ENCODE measurements around the gene DDN. TPM values are rescaled to one million over a fixed set of nuclear protein-coding genes. Genes with fewer than 3 reads are reported as not detected.
A peak's percentile ranks its signal among the peaks of the same experiment; 100 is the strongest.

Gene DDN
- total and polyA plus RNA-seq, 3 experiments from 2014 or later, result 0.33 to 0.39 TPM; not detected in 1

GRCh38 chr12:48994224-48995085 is 4.7 kb downstream of the DDN start:
- no peak for DNase-seq
- Mint-ChIP-seq H3K4me3 (no peak overlapping the region), H3K4me1 (peaks cover 18 to 38% (median 23%) of the 10 kb centered on the region in 3 donors), H3K27ac (peak overlapping the region in 2 of 8 donors; percentile 85 to 96), H3K36me3 (no peaks in the 10 kb centered on the region), H3K9me3 (no peaks in the 10 kb centered on the region), H3K27me3 (peaks cover 43 to 48% of the 10 kb centered on the region in 2 donors)
- Histone ChIP-seq H3K27ac (ENCODE audit: low read depth, low read length) (no peak overlapping the region), H3K4me1 (ENCODE audit: insufficient read depth, low read length) (peaks cover 25% of the 10 kb centered on the region), H3K27me3 (ENCODE audit: insufficient read depth, low read length, poor library complexity, severe bottlenecking) (peaks cover 18% of the 10 kb centered on the region), H3K36me3 (ENCODE audit: insufficient read depth, low read length) (no peaks in the 10 kb centered on the region), H3K9me3 (ENCODE audit: low read length) (no peaks in the 10 kb centered on the region), H3K4me3 (ENCODE audit: low read length) (no peak overlapping the region)
- POLR2A ChIA-PET, result interaction anchor here (0.8 kb wide), 1 partner anchor 13 kb away, joined by 4 read pairs; no protein-coding TSS in a partner anchor
- CTCF ChIA-PET, result interaction anchor here (0.8 to 15.2 kb wide), 8 partner anchors 10 to 142 kb away, joined by 3 to 237 read pairs (median 5); partner anchors contain the start of genes DDX23 and WNT1

GRCh38 chr12:48993787-48994186 is 5.4 kb downstream of the DDN start:
- ChIA-PET CTCF (interaction anchor here (1.2 to 15.2 kb wide), 8 partner anchors 12 to 141 kb away, joined by 3 to 237 read pairs (median 5); partner anchors contain the start of genes ARF3, DDX23 and WNT1), POLR2A (interaction anchor here (0.7 to 0.8 kb wide), 2 partner anchors 12 to 115 kb away, joined by 4 to 12 read pairs; no protein-coding TSS in a partner anchor)
- DNase-seq, result no peak
- H3K27ac ChIP-seq (ENCODE audit: low read depth, low read length), result no peak overlapping the region
- no peak overlapping the region for H3K4me3 ChIP-seq (ENCODE audit: low read length)
- H3K4me3 Mint-ChIP-seq, result no peak overlapping the region
- H3K36me3 Mint-ChIP-seq, result no peaks in the 10 kb centered on the region
- peaks cover 15% of the 10 kb centered on the region for H3K27me3 ChIP-seq (ENCODE audit: insufficient read depth, low read length, poor library complexity, severe bottlenecking)
- no peaks in the 10 kb centered on the region for H3K36me3 ChIP-seq (ENCODE audit: insufficient read depth, low read length)
- peaks cover 21% of the 10 kb centered on the region for H3K4me1 ChIP-seq (ENCODE audit: insufficient read depth, low read length)
- H3K27ac Mint-ChIP-seq, result peak overlapping the region in 1 of 8 donors; percentile 59
- peaks cover 45 to 51% of the 10 kb centered on the region in 2 donors for H3K27me3 Mint-ChIP-seq
- H3K9me3 Mint-ChIP-seq, result no peaks in the 10 kb centered on the region
- peaks cover 16 to 31% (median 21%) of the 10 kb centered on the region in 3 donors for H3K4me1 Mint-ChIP-seq
- no peaks in the 10 kb centered on the region for H3K9me3 ChIP-seq (ENCODE audit: low read length)

GRCh38 chr12:48991247-48992050 is 7.7 kb downstream of the DDN start:
- Mint-ChIP-seq H3K27ac (no peak overlapping the region), H3K27me3 (peaks cover 45 to 48% of the 10 kb centered on the region in 2 donors)
- CTCF ChIA-PET, result interaction anchor here (1.2 to 15.2 kb wide), 5 partner anchors 11 to 139 kb away, joined by 3 to 237 read pairs (median 10); partner anchors contain the start of genes DDX23 and WNT1

GRCh38 chr12:48990552-48990951 is 8.6 kb downstream of the DDN start:
- H3K27me3 Mint-ChIP-seq, result peaks cover 38 to 47% of the 10 kb centered on the region in 2 donors
- Histone ChIP-seq H3K27ac (ENCODE audit: low read depth, low read length) (no peak overlapping the region), H3K36me3 (ENCODE audit: insufficient read depth, low read length) (no peaks in the 10 kb centered on the region), H3K9me3 (ENCODE audit: low read length) (no peaks in the 10 kb centered on the region), H3K4me1 (ENCODE audit: insufficient read depth, low read length) (peaks cover 5% of the 10 kb centered on the region), H3K4me3 (ENCODE audit: low read length) (no peak overlapping the region), H3K27me3 (ENCODE audit: insufficient read depth, low read length, poor library complexity, severe bottlenecking) (peaks cover 5% of the 10 kb centered on the region)
- peaks cover 12 to 18% (median 16%) of the 10 kb centered on the region in 3 donors for H3K4me1 Mint-ChIP-seq
- no peak for DNase-seq
- POLR2A ChIA-PET, result no interaction called here
- no peaks in the 10 kb centered on the region for H3K36me3 Mint-ChIP-seq
- CTCF ChIA-PET, result interaction anchor here (0.6 to 15.2 kb wide), 4 partner anchors 10 to 137 kb away, joined by 3 to 237 read pairs (median 6); partner anchors contain the start of genes ARF3, FKBP11 and WNT1
- no peaks in the 10 kb centered on the region for H3K9me3 Mint-ChIP-seq
- H3K4me3 Mint-ChIP-seq, result no peak overlapping the region
- H3K27ac Mint-ChIP-seq, result no peak overlapping the region

More at GRCh38 chr12:48991247-48992050, 7.7 kb downstream of the DDN start:
- Histone ChIP-seq H3K9me3 (ENCODE audit: low read length) (no peaks in the 10 kb centered on the region), H3K27me3 (ENCODE audit: insufficient read depth, low read length, poor library complexity, severe bottlenecking) (peaks cover 5% of the 10 kb centered on the region), H3K4me3 (ENCODE audit: low read length) (no peak overlapping the region), H3K36me3 (ENCODE audit: insufficient read depth, low read length) (no peaks in the 10 kb centered on the region), H3K4me1 (ENCODE audit: insufficient read depth, low read length) (peaks cover 5% of the 10 kb centered on the region), H3K27ac (ENCODE audit: low read depth, low read length) (no peak overlapping the region)
- no peak for DNase-seq
- POLR2A ChIA-PET, result interaction anchor here (0.6 kb wide), 1 partner anchor 18 kb away, joined by 5 read pairs; no protein-coding TSS in a partner anchor
- Mint-ChIP-seq H3K4me1 (peaks cover 14 to 25% (median 20%) of the 10 kb centered on the region in 3 donors), H3K36me3 (no peaks in the 10 kb centered on the region), H3K4me3 (no peak overlapping the region), H3K9me3 (no peaks in the 10 kb centered on the region)

GRCh38 chr12:48988030-48988649 is 11.0 kb downstream of the DDN start:
- peak; percentile 61 to 82 (median 68) for DNase-seq
- Histone ChIP-seq H3K36me3 (ENCODE audit: insufficient read depth, low read length) (no peaks in the 10 kb centered on the region), H3K27me3 (ENCODE audit: insufficient read depth, low read length, poor library complexity, severe bottlenecking) (no peaks in the 10 kb centered on the region)

GRCh38 chr12:48986720-48987291 is 12.4 kb downstream of the DDN start:
- no peak overlapping the region for H3K4me3 Mint-ChIP-seq
- H3K4me1 ChIP-seq (ENCODE audit: insufficient read depth, low read length), result peaks cover 5% of the 10 kb centered on the region
- no peak overlapping the region for H3K27ac ChIP-seq (ENCODE audit: low read depth, low read length)
- peaks cover 15 to 19% (median 19%) of the 10 kb centered on the region in 3 donors for H3K4me1 Mint-ChIP-seq
- ChIA-PET POLR2A (no interaction called here), CTCF (interaction anchor here (1.3 to 18.0 kb wide), 5 partner anchors 9 to 134 kb away, joined by 3 to 237 read pairs (median 34); partner anchors contain the start of genes DDN and WNT1)
- H3K27me3 ChIP-seq (ENCODE audit: insufficient read depth, low read length, poor library complexity, severe bottlenecking), result no peaks in the 10 kb centered on the region
- H3K9me3 Mint-ChIP-seq, result no peaks in the 10 kb centered on the region
- H3K36me3 Mint-ChIP-seq, result no peaks in the 10 kb centered on the region
- H3K9me3 ChIP-seq (ENCODE audit: low read length), result no peaks in the 10 kb centered on the region
- no peaks in the 10 kb centered on the region for H3K36me3 ChIP-seq (ENCODE audit: insufficient read depth, low read length)
- H3K27ac Mint-ChIP-seq, result no peak overlapping the region
- peaks cover 23 to 28% of the 10 kb centered on the region in 2 donors for H3K27me3 Mint-ChIP-seq
- no peak overlapping the region for H3K4me3 ChIP-seq (ENCODE audit: low read length)
- DNase-seq, result no peak

More at GRCh38 chr12:48988030-48988649, 11.0 kb downstream of the DDN start:
- peak overlapping the region in 1 of 7 donors; percentile 3 for H3K4me3 Mint-ChIP-seq
- Histone ChIP-seq H3K9me3 (ENCODE audit: low read length) (no peaks in the 10 kb centered on the region), H3K27ac (ENCODE audit: low read depth, low read length) (no peak overlapping the region), H3K4me3 (ENCODE audit: low read length) (no peak overlapping the region), H3K4me1 (ENCODE audit: insufficient read depth, low read length) (no peaks in the 10 kb centered on the region)
- H3K9me3 Mint-ChIP-seq, result no peaks in the 10 kb centered on the region
- H3K4me1 Mint-ChIP-seq, result peaks cover 6 to 11% (median 9%) of the 10 kb centered on the region in 3 donors
- ChIA-PET CTCF (interaction anchor here (0.7 to 18.0 kb wide), 39 partner anchors 9 to 177 kb away, joined by 3 to 237 read pairs (median 4); partner anchors contain the start of genes ARF3, DDN, DDX23 and FKBP11), POLR2A (interaction anchor here (0.7 to 1.5 kb wide), 7 partner anchors 9 to 961 kb away, joined by 3 to 5 read pairs (median 3); partner anchors contain the start of genes ARF3 and DDX23)
- H3K27me3 Mint-ChIP-seq, result peaks cover 25 to 31% of the 10 kb centered on the region in 2 donors
- peak overlapping the region in 5 of 8 donors; percentile 32 to 90 (median 66) for H3K27ac Mint-ChIP-seq
- no peaks in the 10 kb centered on the region for H3K36me3 Mint-ChIP-seq

GRCh38 chr12:48985901-48986300 is 13.3 kb downstream of the DDN start:
- H3K27me3 Mint-ChIP-seq, result peaks cover 20 to 27% of the 10 kb centered on the region in 2 donors

More at GRCh38 chr12:48985901-48986300, 13.3 kb downstream of the DDN start:
- ChIA-PET CTCF (interaction anchor here (1.0 to 18.0 kb wide), 6 partner anchors 8 to 133 kb away, joined by 3 to 237 read pairs (median 20); partner anchors contain the start of genes ARF3, DDN and WNT1), POLR2A (no interaction called here)
- Histone ChIP-seq H3K27me3 (ENCODE audit: insufficient read depth, low read length, poor library complexity, severe bottlenecking) (no peaks in the 10 kb centered on the region), H3K4me3 (ENCODE audit: low read length) (no peak overlapping the region), H3K36me3 (ENCODE audit: insufficient read depth, low read length) (no peaks in the 10 kb centered on the region), H3K9me3 (ENCODE audit: low read length) (no peaks in the 10 kb centered on the region), H3K4me1 (ENCODE audit: insufficient read depth, low read length) (peaks cover 14% of the 10 kb centered on the region), H3K27ac (ENCODE audit: low read depth, low read length) (no peak overlapping the region)
- Mint-ChIP-seq H3K4me1 (peaks cover 24 to 28% (median 26%) of the 10 kb centered on the region in 3 donors), H3K27ac (peak overlapping the region in 1 of 8 donors; percentile 44), H3K36me3 (no peaks in the 10 kb centered on the region), H3K4me3 (no peak overlapping the region), H3K9me3 (no peaks in the 10 kb centered on the region)
- DNase-seq, result no peak

Data from CD8-positive, alpha-beta memory T cell (primary cell).